ENCODE data around the gene IL1RAPL1. TPM values are rescaled to one million over a fixed set of nuclear protein-coding genes. Genes with fewer than 3 reads are reported as not detected.

Gene IL1RAPL1
- total RNA-seq, 1 donor from 2014 or later, result not detected

GRCh38 chrX:28901637-28902036 lies 314.4 kb downstream of the IL1RAPL1 start:
- H3K27ac ChIP-seq, result no peak overlapping the region
- intact Hi-C loops (cut with DNase I), result no loop called here
- TF ChIP-seq CTCF (IDR thresholded peaks at IDR 0.05), result no peak
- H3K9me3 ChIP-seq, result no peaks in the 10 kb centered on the region
- H3K36me3 ChIP-seq, result no peaks in the 10 kb centered on the region
- H3K4me3 ChIP-seq, result no peak overlapping the region
- H3K27me3 ChIP-seq, result no peaks in the 10 kb centered on the region
- no peaks in the 10 kb centered on the region for H3K4me1 ChIP-seq
- no peak for DNase-seq (ENCODE audit: low spot score in 2 of 2)

- no peak for TF ChIP-seq CTCF (IDR thresholded peaks at IDR 0.05)
- no peaks in the 10 kb centered on the region for H3K36me3 ChIP-seq
- H3K9me3 ChIP-seq, result no peaks in the 10 kb centered on the region
- H3K4me3 ChIP-seq, result no peak overlapping the region
- no peaks in the 10 kb centered on the region for H3K4me1 ChIP-seq
- DNase-seq (ENCODE audit: low spot score in 2 of 2), result no peak
- no peaks in the 10 kb centered on the region for H3K27me3 ChIP-seq
- intact Hi-C loops (cut with DNase I), result no loop called here
- H3K27ac ChIP-seq, result no peak overlapping the region
These were observed 323.2 kb downstream of the IL1RAPL1 start for GRCh38 chrX:28910487-28910886.

GRCh38 chrX:28920153-28920943 lies 333.1 kb downstream of the IL1RAPL1 start:
- no peaks in the 10 kb centered on the region for H3K4me1 ChIP-seq
- no peaks in the 10 kb centered on the region for H3K27me3 ChIP-seq
- no peak for DNase-seq (ENCODE audit: low spot score in 2 of 2)
- intact Hi-C loops (cut with DNase I), result no loop called here
- no peak overlapping the region for H3K27ac ChIP-seq
- TF ChIP-seq CTCF (IDR thresholded peaks at IDR 0.05), result no peak
- H3K9me3 ChIP-seq, result no peaks in the 10 kb centered on the region
- H3K36me3 ChIP-seq, result no peaks in the 10 kb centered on the region
- H3K4me3 ChIP-seq, result no peak overlapping the region

- no peak for TF ChIP-seq CTCF (IDR thresholded peaks at IDR 0.05)
- H3K36me3 ChIP-seq, result no peaks in the 10 kb centered on the region
- no peaks in the 10 kb centered on the region for H3K4me1 ChIP-seq
- intact Hi-C loops (cut with DNase I), result no loop called here
- no peak for DNase-seq (ENCODE audit: low spot score in 2 of 2)
- H3K27ac ChIP-seq, result no peak overlapping the region
- H3K27me3 ChIP-seq, result no peaks in the 10 kb centered on the region
- H3K9me3 ChIP-seq, result no peaks in the 10 kb centered on the region
- H3K4me3 ChIP-seq, result no peak overlapping the region
These were observed 334.9 kb downstream of the IL1RAPL1 start for GRCh38 chrX:28922106-28922505.

GRCh38 chrX:28946846-28947245 lies 359.6 kb downstream of the IL1RAPL1 start:
- H3K27me3 ChIP-seq, result no peaks in the 10 kb centered on the region
- H3K9me3 ChIP-seq, result no peaks in the 10 kb centered on the region
- no peak overlapping the region for H3K27ac ChIP-seq
- H3K36me3 ChIP-seq, result no peaks in the 10 kb centered on the region
- intact Hi-C loops (cut with DNase I), result no loop called here
- no peak for DNase-seq (ENCODE audit: low spot score in 2 of 2)
- TF ChIP-seq CTCF (IDR thresholded peaks at IDR 0.05), result no peak
- H3K4me3 ChIP-seq, result no peak overlapping the region
- H3K4me1 ChIP-seq, result no peaks in the 10 kb centered on the region
